Fibroblast of skin of abdomen (primary cell): ENCODE measurements around the gene GGCT.

Experiments
- DNase-seq: peaks from one replicate; pipeline ENCODE4 v3.0.0-alpha.2; 2013

Gene GGCT

GRCh38 chr7:30478349-30479201, 26.1 kb downstream of the GGCT start, which contains the start of gene NOD1:
NOD1 (minus strand) TSS chr7:30478784; CDS start chr7:30456921, 21,863 bp downstream.
- peak; percentile 73 for DNase-seq

GRCh38 chr7:30476459-30477145, 28.0 kb downstream of the GGCT start:
- DNase-seq: peak; percentile 49

- no peak for DNase-seq
These were observed 29.0 kb downstream of the GGCT start for GRCh38 chr7:30475580-30475979.

GRCh38 chr7:30474893-30475292, 29.7 kb downstream of the GGCT start:
- peak; percentile 81 for DNase-seq

GRCh38 chr7:30474485-30474884, 30.1 kb downstream of the GGCT start:
- DNase-seq: no peak

GRCh38 chr7:30473903-30474302, 30.7 kb downstream of the GGCT start:
- DNase-seq: no peak

- peak; percentile 84 for DNase-seq
These were observed 31.5 kb downstream of the GGCT start for GRCh38 chr7:30472784-30473775.

- DNase-seq: no peak
These were observed 32.4 kb downstream of the GGCT start for GRCh38 chr7:30472081-30472783.

- no peak for DNase-seq
These were observed 33.4 kb downstream of the GGCT start for GRCh38 chr7:30471205-30471604.

GRCh38 chr7:30470771-30471170, 33.9 kb downstream of the GGCT start:
- peak; percentile 69 for DNase-seq

GRCh38 chr7:30470163-30470770, 34.4 kb downstream of the GGCT start:
- no peak for DNase-seq

- peak; percentile 99 for DNase-seq
These were observed 35.3 kb downstream of the GGCT start for GRCh38 chr7:30469303-30469702.

- no peak for DNase-seq
These were observed 35.8 kb downstream of the GGCT start for GRCh38 chr7:30468791-30469190.

- no peak for DNase-seq
These were observed 36.6 kb downstream of the GGCT start for GRCh38 chr7:30468041-30468440.

GRCh38 chr7:30467271-30467670, 37.4 kb downstream of the GGCT start:
- DNase-seq: no peak

GRCh38 chr7:30466266-30466665, 38.4 kb downstream of the GGCT start:
- DNase-seq: no peak

- DNase-seq: no peak
These were observed 38.8 kb downstream of the GGCT start for GRCh38 chr7:30465811-30466180.

- no peak for DNase-seq
These were observed 39.4 kb downstream of the GGCT start for GRCh38 chr7:30465046-30465810.

GRCh38 chr7:30464231-30464671, 40.4 kb downstream of the GGCT start:
- no peak for DNase-seq

- DNase-seq: no peak
These were observed 41.1 kb downstream of the GGCT start for GRCh38 chr7:30463405-30464145.
